Hepatocyte (in vitro differentiated cells): ENCODE measurements around the gene CERS5. TPM values are rescaled to one million over a fixed set of nuclear protein-coding genes. Genes with fewer than 3 reads are reported as not detected.
A peak's percentile ranks its signal among the peaks of the same experiment; 100 is the strongest.

ENCODE experiments used
- DNase-seq: peaks from one replicate; pipeline ENCODE4 v3.0.0-alpha.2; 2016; ENCODE audit warnings: low spot score
- H2AFZ ChIP-seq: fragments of 200-600 bp; sonication (generic); 2 replicates; pipeline ENCODE4 v1.6.0; 2016; ENCODE audit warnings: antibody characterized with exemption, mild to moderate bottlenecking
- H3K27ac ChIP-seq: fragments of 200-600 bp; sonication (generic); 2 replicates; pipeline ENCODE4 v1.5.1; 2016; ENCODE audit warnings: mild to moderate bottlenecking
- H3K27me3 ChIP-seq: fragments of 200-600 bp; sonication (generic); 2 replicates; pipeline ENCODE4 v1.6.1; 2016
- H3K36me3 ChIP-seq: fragments of 200-600 bp; sonication (generic); replicated peaks from 2 replicates; pipeline ENCODE4 v1.5.1; 2016; ENCODE audit warnings: low read depth; ENCODE audit not compliant: insufficient read depth
- H3K4me1 ChIP-seq: fragments of 200-600 bp; sonication (generic); 2 replicates; pipeline ENCODE4 v1.5.1; 2016; ENCODE audit warnings: mild to moderate bottlenecking, moderate library complexity; ENCODE audit not compliant: insufficient read depth
- H3K4me2 ChIP-seq: fragments of 200-600 bp; sonication (generic); 2 replicates; pipeline ENCODE4 v1.6.0; 2016
- H3K4me3 ChIP-seq: fragments of 200-600 bp; sonication (generic); 2 replicates; pipeline ENCODE4 v1.5.1; 2016; ENCODE audit warnings: mild to moderate bottlenecking
- H3K79me2 ChIP-seq: fragments of 200-600 bp; sonication (generic); 2 replicates; pipeline ENCODE4 v1.6.0; 2017; ENCODE audit warnings: mild to moderate bottlenecking
- H3K9me2 ChIP-seq: fragments of 200-600 bp; sonication (generic); replicated peaks from 2 replicates; pipeline ENCODE4 v1.6.0; 2017; ENCODE audit warnings: mild to moderate bottlenecking; ENCODE audit not compliant: insufficient read depth
- H3K9me3 ChIP-seq: fragments of 200-600 bp; sonication (generic); 2 replicates; pipeline ENCODE4 v1.5.1; 2016; ENCODE audit warnings: low read depth, mild to moderate bottlenecking
- H4K20me1 ChIP-seq: fragments of 200-600 bp; sonication (generic); 2 replicates; pipeline ENCODE4 v1.6.0; 2016; ENCODE audit warnings: mild to moderate bottlenecking; ENCODE audit not compliant: insufficient read depth, poor library complexity, severe bottlenecking
- CTCF ChIP-seq: fragments of 200-600 bp; sonication (generic); IDR thresholded peaks from 2 replicates; pipeline ENCODE4 v1.5.1; 2016; ENCODE audit warnings: antibody characterized with exemption, mild to moderate bottlenecking; ENCODE audit not compliant: poor library complexity
- EZH2 ChIP-seq: fragments of 200-600 bp; sonication (generic); IDR thresholded peaks from 2 replicates; pipeline ENCODE4 v1.6.1; 2016; ENCODE audit warnings: antibody characterized with exemption, mild to moderate bottlenecking, borderline replicate concordance
- EZH2phosphoT487 ChIP-seq: fragments of 200-600 bp; sonication (generic); IDR thresholded peaks from one replicate; pipeline ENCODE4 v1.6.1; 2018; ENCODE audit warnings: antibody characterized with exemption, mild to moderate bottlenecking, low read depth, moderate library complexity; ENCODE audit not compliant: unreplicated experiment, severe bottlenecking
- WGBS: methylation state at CpG from one replicate; pipeline ENCODE4 v1.1.6; 2016; ENCODE audit warnings: low lambda C conversion rate; ENCODE audit errors: missing lambda C conversion rate; 5-methylcytosine and 5-hydroxymethylcytosine counted together
- polyA plus RNA-seq: library from polyadenylated mRNA; unstranded; fragments of >200 nt; fragmentation: Nextera tagmentation; extraction: Ambion mirVana; gene quantifications from 2 replicates; pipeline ENCODE4 v1.2.1, GENCODE V29; 2016
- total RNA-seq: library from RNA; depleted of rRNA; stranded (reverse); fragments of >200 nt; gene quantifications from 2 replicates; pipeline ENCODE4 v1.2.3, GENCODE V29; 2014

CERS5 gene
- total and polyA plus RNA-seq, 2 experiments from 2014 or later = 38.8 to 53.3 TPM

GRCh38 chr12:50145439-50145838 is 21.7 kb downstream of the CERS5 start:
- WGBS = 82% methylated on average over 2 of the region's 2 CpGs
- Histone ChIP-seq H3K4me3 (no peak overlapping the region), H3K4me2 (no peak overlapping the region), H3K36me3 (no peaks in the 10 kb centered on the region), H3K27ac (no peak overlapping the region), H3K4me1 (no peaks in the 10 kb centered on the region), H4K20me1 (peaks cover 6% of the 10 kb centered on the region), H3K9me3 (no peaks in the 10 kb centered on the region), H3K27me3 (no peaks in the 10 kb centered on the region), H3K79me2 (peaks cover 62% of the 10 kb centered on the region), H2AFZ (no peak overlapping the region), H3K9me2 (no peaks in the 10 kb centered on the region)
- no peak for DNase-seq
- TF ChIP-seq EZH2 = no peak
- TF ChIP-seq EZH2phosphoT487 = no peak
- TF ChIP-seq CTCF = no peak

- Histone ChIP-seq H3K9me3 (no peaks in the 10 kb centered on the region), H3K4me2 (peak overlapping the region; percentile 66), H3K27me3 (no peaks in the 10 kb centered on the region), H3K9me2 (no peaks in the 10 kb centered on the region), H3K4me3 (no peak overlapping the region), H2AFZ (no peak overlapping the region), H3K79me2 (peaks cover 43% of the 10 kb centered on the region), H3K27ac (peak overlapping the region; percentile 17), H3K4me1 (no peaks in the 10 kb centered on the region), H4K20me1 (peaks cover 3% of the 10 kb centered on the region), H3K36me3 (no peaks in the 10 kb centered on the region)
- peak; percentile 18 for DNase-seq
- TF ChIP-seq CTCF (no peak), EZH2 (no peak), EZH2phosphoT487 (no peak)
- 55% methylated on average over 8 of the region's 8 CpGs for WGBS
These were observed 24.2 kb downstream of the CERS5 start for GRCh38 chr12:50142993-50143392.

- Histone ChIP-seq H3K4me2 (no peak overlapping the region), H3K9me2 (no peaks in the 10 kb centered on the region), H2AFZ (no peak overlapping the region), H3K36me3 (no peaks in the 10 kb centered on the region), H3K9me3 (no peaks in the 10 kb centered on the region), H3K4me1 (no peaks in the 10 kb centered on the region), H4K20me1 (no peaks in the 10 kb centered on the region), H3K27ac (no peak overlapping the region), H3K4me3 (no peak overlapping the region), H3K27me3 (no peaks in the 10 kb centered on the region), H3K79me2 (no peaks in the 10 kb centered on the region)
- no peak for TF ChIP-seq EZH2
- TF ChIP-seq EZH2phosphoT487 = no peak
- peak; percentile 69 for TF ChIP-seq CTCF
- 87% methylated on average over 2 of the region's 2 CpGs for WGBS
- DNase-seq = peak; percentile 59
These were observed 34.5 kb downstream of the CERS5 start for GRCh38 chr12:50132505-50133135.
